Pancreas (tissue), 10 donors: ENCODE results near the gene CYLC1. TPM values are rescaled to one million over a fixed set of nuclear protein-coding genes. Genes with fewer than 3 reads are reported as not detected.

Experiments used
- ATAC-seq, 4 donors: fragments of 200-7000 bp; cut with Tn5 transposase; one replicate each; pipeline versions ENCODE4 v1.8.0 to v1.9.1; 2020; ENCODE audit warnings: mild to moderate bottlenecking in 4 of 4, moderate library complexity in 4 of 4
- DNase-seq, 6 donors: peaks; one replicate each; pipeline ENCODE4 v3.0.0-alpha.2; 2020
- FAIRE-seq: peaks from 2 replicates; lab custom pipeline; 2012; peaks lifted over from hg19 to GRCh38; lab: Jason Lieb, UNC
- H3K27ac ChIP-seq, 4 donors: fragments of 200-600 bp; sonication (generic); 1 replicate in 3 of 4; 2 replicates in 1 of 4; pipeline versions ENCODE4 v1.5.0 to v1.8.0; 2020
- H3K27me3 ChIP-seq, 4 donors: fragments of 200-600 bp; one replicate each; pipeline ENCODE4 v1.8.0; 2021
- H3K36me3 ChIP-seq, 3 donors: fragments of 200-600 bp; sonication (generic) in 1 of 3; one replicate each; pipeline versions ENCODE4 v1.5.0 to v1.8.0; 2020 to 2021
- H3K4me1 ChIP-seq, 3 donors: fragments of 200-600 bp; one replicate each; pipeline ENCODE4 v1.8.0; 2021
- H3K4me3 ChIP-seq, 4 donors: fragments of 200-600 bp; sonication (generic) in 2 of 4; one replicate each; pipeline versions ENCODE4 v1.5.0 to v1.8.0; 2020 to 2021
- H3K9me3 ChIP-seq, 4 donors: fragments of 200-600 bp; one replicate each; pipeline ENCODE4 v1.8.0; 2021
- CTCF ChIP-seq, 4 donors: fragments of 200-600 bp; sonication (generic) in 3 of 4; IDR thresholded peaks; one replicate each; pipeline versions ENCODE4 v1.5.0 to v1.8.0; 2021; ENCODE audit warnings: antibody characterized with exemption in 4 of 4
- WGBS, 2 donors: extraction: QIAGEN DNeasy Blood & Tissue Kit; methylation state at CpG; one replicate each; pipeline ENCODE4 v1.1.7; 2013; 5-methylcytosine and 5-hydroxymethylcytosine counted together
- intact Hi-C, 3 donors: fragments of 100-400 bp; cut with DNase I; formaldehyde crosslinking; loops; one replicate each; pipeline versions ENCODE4 v1.11.1 to v1.14.2; 2022
- polyA plus RNA-seq, 2 donors: library from polyadenylated mRNA; stranded (reverse); fragments of 200-250 nt; gene quantifications; one replicate each; pipeline ENCODE4 v1.2.3, GENCODE V29; 2013
- total RNA-seq, 6 donors: library from RNA; stranded (reverse); fragmentation: NEBNext Ultra II Directional in 4 of 6; extraction: Animal tissue kit (Norgen Biotek cat#: 25700) in 4 of 6; gene quantifications; one replicate each; pipeline versions ENCODE4 v1.2.1 to v1.2.4, GENCODE V29; 2021 to 2023
- donor health status: healthy with polysubstance abuse.
- donor health status: DM: no; HTN: no; CAD: no; lungs with moderate emphysema.
- donor health status: DM: no; HTN: no; CAD: no.
- donor health status: control.
- donor health status: control.
- donor health status: Bipolar disorder and iron deficiency.
- donor health status: DM: yes; HTN: yes; CAD: no.
- donor health status: DM: no; HTN: no; CAD: no.
- donor health status: DM: no; HTN: no; CAD: no.
- donor health status: DM: yes; HTN: yes; CAD: no.

The CYLC1 gene
- total RNA-seq: not detected
- polyA plus RNA-seq: not detected

GRCh38 chrX:83860846-83861245 is at the start of gene CYLC1:
Gene CYLC1, plus strand, starts transcription at chrX:83861146. Its CDS starts 37 bp downstream, at chrX:83861183.
- 12 to 24% methylated on average over 1 of the region's 1 CpG for WGBS, 2 donors
- DNase-seq: no peak

GRCh38 chrX:83819304-83819703 is 41.6 kb upstream of the CYLC1 start:
- ATAC-seq (no peak), FAIRE-seq (no peak), DNase-seq (peak in 1 of 6 donors; percentile 23)
- no peak overlapping the region for H3K27ac ChIP-seq
- WGBS, 2 donors: 35 to 59% methylated on average over 3 of the region's 3 CpGs
- H3K36me3 ChIP-seq: no peaks in the 10 kb centered on the region
- H3K4me3 ChIP-seq: no peak overlapping the region
- no peak for TF ChIP-seq CTCF (IDR thresholded peaks at IDR 0.05)
- peaks cover 0 to 13% (median 1%) of the 10 kb centered on the region in 4 donors for H3K27me3 ChIP-seq
- intact Hi-C loops: no loop called here
- no peaks in the 10 kb centered on the region for H3K9me3 ChIP-seq
- H3K4me1 ChIP-seq: no peaks in the 10 kb centered on the region

More at GRCh38 chrX:83860846-83861245, at the start of gene CYLC1:
- H3K4me3 ChIP-seq: no peak within 1 kb of the TSS
- intact Hi-C loops: no loop called here
- FAIRE-seq: no peak
- H3K4me1 ChIP-seq: no peaks in the 10 kb centered on the region
- no peak for TF ChIP-seq CTCF (IDR thresholded peaks at IDR 0.05)
- no peaks in the 10 kb centered on the region for H3K36me3 ChIP-seq
- no peak within 1 kb of the TSS for H3K27ac ChIP-seq
- ATAC-seq: no peak
- H3K9me3 ChIP-seq: no peaks in the 10 kb centered on the region
- H3K27me3 ChIP-seq: peaks cover 0 to 22% (median 0%) of the 10 kb centered on the region in 4 donors

GRCh38 chrX:83829874-83830273 is 31.1 kb upstream of the CYLC1 start:
- ATAC-seq (no peak), FAIRE-seq (no peak), DNase-seq (no peak)
- Histone ChIP-seq H3K4me1 (no peaks in the 10 kb centered on the region), H3K4me3 (no peak overlapping the region), H3K9me3 (no peaks in the 10 kb centered on the region), H3K36me3 (no peaks in the 10 kb centered on the region), H3K27ac (no peak overlapping the region), H3K27me3 (peaks cover 0 to 8% (median 4%) of the 10 kb centered on the region in 4 donors)
- intact Hi-C loops: no loop called here
- WGBS, 2 donors: 19 to 20% methylated on average over 4 of the region's 4 CpGs
- TF ChIP-seq CTCF (IDR thresholded peaks at IDR 0.05): no peak

GRCh38 chrX:83845397-83845796 is 15.5 kb upstream of the CYLC1 start:
- H3K9me3 ChIP-seq: no peaks in the 10 kb centered on the region

More at GRCh38 chrX:83845397-83845796, 15.5 kb upstream of the CYLC1 start:
- Histone ChIP-seq H3K36me3 (no peaks in the 10 kb centered on the region), H3K4me3 (no peak overlapping the region), H3K4me1 (no peaks in the 10 kb centered on the region), H3K27ac (no peak overlapping the region), H3K27me3 (peaks cover 0 to 11% (median 0%) of the 10 kb centered on the region in 4 donors)
- WGBS, 2 donors: 3 to 5% methylated on average over 2 of the region's 2 CpGs
- intact Hi-C loops: no loop called here
- FAIRE-seq: no peak
- TF ChIP-seq CTCF (IDR thresholded peaks at IDR 0.05): peak; percentile 33 to 82 (median 71)
- DNase-seq: peak in 1 of 6 donors; percentile 16
- peak in 3 of 4 donors; percentile 65 to 87 (median 82) for ATAC-seq
